SK-N-SH (cell line): ENCODE results near the gene CDHR3. TPM values are rescaled to one million over a fixed set of nuclear protein-coding genes. Genes with fewer than 3 reads are reported as not detected.

Experiments used
- CTCF ChIA-PET: fragments of 300-600, 350-600 bp; formaldehyde crosslinking; extraction: SDS; loops from one replicate; lab custom pipeline; 2021; lab: Yijun Ruan, JAX
- POLR2A ChIA-PET: fragments of 350-600 bp; sonication (Branson Sonifier 250); formaldehyde crosslinking; extraction: SDS; loops from one replicate; lab custom pipeline; 2020; ENCODE audit warnings: antibody characterized with exemption, inconsistent platforms; lab: Yijun Ruan, JAX
- DNase-seq: peaks from one replicate; pipeline ENCODE4 v3.0.0; 2012
- H2AFZ ChIP-seq: fragments of 200-600 bp; sonication (generic); 2 replicates; pipeline ENCODE4 v1.8.1; 2016; ENCODE audit warnings: antibody characterized with exemption, mild to moderate bottlenecking, low read depth
- H3F3A ChIP-seq: fragments of 200-600 bp; sonication (generic); replicated peaks from 2 replicates; pipeline ENCODE3; 2016; ENCODE audit warnings: antibody characterized with exemption, mild to moderate bottlenecking; ENCODE audit not compliant: insufficient read depth
- H3K27ac ChIP-seq, 2 experiments: fragments of 200-500 bp in 1 of 2; fragments of 200-600 bp in 1 of 2; sonication (Bioruptor generic) in 1 of 2; sonication (generic), shearing (Covaris generic) in 1 of 2; 2 replicates each; pipeline versions ENCODE4 v1.5.1 to v1.6.1; 2014 to 2016; ENCODE audit warnings: low read depth in 2 of 2, inconsistent platforms in 1 of 2, low read length in 1 of 2, mild to moderate bottlenecking in 1 of 2, mixed read lengths in 1 of 2
- H3K27me3 ChIP-seq: fragments of 200-600 bp; sonication (generic), shearing (Covaris generic); 2 replicates; pipeline ENCODE4 v1.6.1; 2016; ENCODE audit warnings: mixed run types; ENCODE audit not compliant: insufficient read depth
- H3K36me3 ChIP-seq, 2 experiments: fragments of 200-500 bp in 1 of 2; fragments of 200-600 bp in 1 of 2; sonication (Bioruptor generic) in 1 of 2; sonication (generic) in 1 of 2; replicated peaks in 1 of 2; 2 replicates each; pipeline versions ENCODE3 to v1.5.1; 2014 to 2016; ENCODE audit warnings: low read length in 1 of 2, mild to moderate bottlenecking in 1 of 2; ENCODE audit not compliant: insufficient read depth in 2 of 2, control insufficient read depth in 1 of 2
- H3K4me1 ChIP-seq, 2 experiments: fragments of 200-500 bp in 1 of 2; fragments of 200-600 bp in 1 of 2; sonication (Bioruptor generic) in 1 of 2; sonication (generic), shearing (Covaris generic) in 1 of 2; 2 replicates each; pipeline versions ENCODE4 v1.5.1 to v1.6.1; 2014 to 2016; ENCODE audit warnings: low read depth in 1 of 2, low read length in 1 of 2, mixed run types in 1 of 2; ENCODE audit not compliant: insufficient read depth in 2 of 2, control insufficient read depth in 1 of 2
- H3K4me2 ChIP-seq: fragments of 200-600 bp; sonication (generic), shearing (Covaris generic); 2 replicates; pipeline ENCODE4 v1.6.1; 2017; ENCODE audit warnings: mixed run types
- H3K4me3 ChIP-seq, 2 experiments: fragments of 200-500 bp in 1 of 2; fragments of 200-600 bp in 1 of 2; sonication (Bioruptor generic) in 1 of 2; sonication (generic), shearing (Covaris generic) in 1 of 2; 2 replicates each; pipeline versions ENCODE4 v1.5.1 to v1.8.1; 2014 to 2016; ENCODE audit warnings: low read depth in 2 of 2, inconsistent platforms in 1 of 2, low read length in 1 of 2, mild to moderate bottlenecking in 1 of 2, mixed read lengths in 1 of 2, moderate library complexity in 1 of 2
- H3K79me2 ChIP-seq: fragments of 200-600 bp; sonication (generic); 2 replicates; pipeline ENCODE4 v1.8.1; 2017; ENCODE audit warnings: mild to moderate bottlenecking; ENCODE audit not compliant: insufficient read depth
- H3K9ac ChIP-seq: fragments of 200-600 bp; sonication (generic); 2 replicates; pipeline ENCODE4 v1.6.1; 2017; ENCODE audit warnings: mixed run types
- H3K9me2 ChIP-seq: fragments of 200-600 bp; sonication (generic); 2 replicates; pipeline ENCODE4 v1.6.1; 2017; ENCODE audit warnings: mixed run types
- H3K9me3 ChIP-seq: fragments of 200-600 bp; sonication (generic); 2 replicates; pipeline ENCODE4 v1.6.1; 2017; ENCODE audit warnings: mixed run types, mild to moderate bottlenecking, moderate library complexity
- H4K20me1 ChIP-seq: fragments of 200-600 bp; sonication (generic); 2 replicates; pipeline ENCODE4 v1.6.1; 2017; ENCODE audit warnings: mild to moderate bottlenecking, mixed run types; ENCODE audit not compliant: insufficient read depth
- ELF1 ChIP-seq: IDR thresholded peaks from 2 replicates; pipeline ENCODE4 v1.4.0; 2012
- FOSL2 ChIP-seq: IDR thresholded peaks from 2 replicates; pipeline ENCODE4 v1.4.0; 2012; ENCODE audit warnings: low read depth, mild to moderate bottlenecking, moderate library complexity, borderline replicate concordance
- FOXM1 ChIP-seq: IDR thresholded peaks from 2 replicates; pipeline ENCODE4 v1.4.0; 2012; ENCODE audit warnings: low read depth, mild to moderate bottlenecking
- GABPA ChIP-seq: IDR thresholded peaks from 2 replicates; pipeline ENCODE4 v1.4.0; 2012; ENCODE audit warnings: low read depth, mild to moderate bottlenecking
- GATA2 ChIP-seq: sonication (generic); formaldehyde crosslinking; IDR thresholded peaks from 2 replicates; pipeline ENCODE4 v1.5.0; 2020; ENCODE audit warnings: mild to moderate bottlenecking, missing genetic modification reagents
- MEF2A ChIP-seq: IDR thresholded peaks from 2 replicates; pipeline ENCODE4 v1.4.0; 2012; ENCODE audit warnings: low read depth, borderline replicate concordance
- NFIC ChIP-seq: IDR thresholded peaks from 2 replicates; pipeline ENCODE4 v1.4.0; 2012; ENCODE audit warnings: borderline replicate concordance
- POLR2AphosphoS5 ChIP-seq: IDR thresholded peaks from 2 replicates; pipeline ENCODE4 v1.6.1; 2012; ENCODE audit warnings: low read depth, low read length
- RCOR1 ChIP-seq: fragments of 150-350 bp; IDR thresholded peaks from 2 replicates; pipeline ENCODE4 v1.6.1; 2017; ENCODE audit warnings: antibody characterized with exemption, low read length
- RFX5 ChIP-seq: IDR thresholded peaks from 2 replicates; pipeline ENCODE4 v1.6.1; 2012; ENCODE audit warnings: mild to moderate bottlenecking, improper control_type of control experiment, low read length
- SMC3 ChIP-seq: IDR thresholded peaks from 2 replicates; pipeline ENCODE4 v1.6.1; 2012; ENCODE audit warnings: low read depth, low read length, improper control_type of control experiment
- TAF1 ChIP-seq: IDR thresholded peaks from 2 replicates; pipeline ENCODE4 v1.6.1; 2012; ENCODE audit warnings: low read depth, mild to moderate bottlenecking, low read length, moderate library complexity, borderline replicate concordance
- TEAD4 ChIP-seq: IDR thresholded peaks from 2 replicates; pipeline ENCODE4 v1.4.0; 2012; ENCODE audit warnings: mild to moderate bottlenecking, borderline replicate concordance; ENCODE audit not compliant: insufficient read depth
- USF1 ChIP-seq: IDR thresholded peaks from 2 replicates; pipeline ENCODE4 v1.4.0; 2012; ENCODE audit warnings: low read depth, borderline replicate concordance
- WGBS: methylation state at CpG from one replicate; pipeline ENCODE4 v1.1.6; 2017; ENCODE audit warnings: low lambda C conversion rate; 5-methylcytosine and 5-hydroxymethylcytosine counted together
- polyA plus RNA-seq, 3 experiments: library from polyadenylated mRNA; depleted of rRNA; stranded (reverse); fragments of >200 nt; gene quantifications; 2 replicates each; pipeline ENCODE4 v1.2.3, GENCODE V29; 2012
- TF ChIP-seq, protein P1 (sequence below): IDR thresholded peaks from 2 replicates; pipeline ENCODE4; 2012
- TF ChIP-seq, protein P2 (sequence below): IDR thresholded peaks from 2 replicates; pipeline ENCODE4 v1.4.0; 2012; ENCODE audit warnings: low read depth, borderline replicate concordance

CDHR3 gene
- polyA plus RNA-seq, 1 of the 3 experiments (the other 2 are of a cell fraction) = 7.5 TPM

DNA sequence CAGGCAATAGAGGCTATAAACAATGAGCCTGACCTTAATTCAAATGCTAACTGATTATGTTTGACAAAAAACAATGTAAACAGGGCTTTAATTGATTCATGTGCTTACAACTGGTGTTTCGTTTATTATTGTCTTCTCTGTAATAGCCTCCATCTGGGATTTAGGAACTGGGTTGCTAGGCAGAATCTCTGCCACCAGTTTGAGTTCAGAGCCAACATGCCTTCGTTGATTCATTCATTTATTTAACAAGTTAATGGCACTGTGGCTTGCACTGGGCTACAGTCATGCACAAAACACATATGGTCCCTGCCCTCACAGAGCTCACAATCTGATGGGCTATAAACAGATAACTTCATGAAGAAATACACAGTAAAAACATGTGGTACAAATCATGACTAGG is 19.6 kb upstream of the CDHR3 start:
- 75% methylated on average over 2 of the region's 2 CpGs for WGBS
- POLR2A ChIA-PET = interaction anchor here (0.7 kb wide), 1 partner anchor 66 kb away, joined by 3 read pairs; no protein-coding TSS in a partner anchor

DNA sequence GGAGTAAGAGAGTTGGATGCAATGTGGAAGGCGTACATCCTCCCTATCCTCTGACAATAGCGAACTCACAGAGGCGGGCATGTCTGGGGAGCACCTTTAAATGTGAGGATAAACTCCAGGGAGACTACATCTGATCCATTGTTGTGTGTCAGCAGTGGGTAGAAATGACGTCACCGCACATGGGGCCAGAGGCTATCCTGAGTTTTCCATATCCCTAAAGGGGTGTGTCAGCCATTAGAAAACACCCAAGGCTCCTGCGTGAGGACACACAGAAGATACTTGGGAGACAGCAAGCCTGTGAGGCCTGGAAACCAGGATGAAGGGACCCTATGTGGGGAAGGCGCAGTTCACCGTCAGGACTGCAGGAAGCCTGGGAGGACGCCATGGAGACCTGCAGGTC is 17.2 kb upstream of the CDHR3 start:
- 89% methylated on average over 9 of the region's 9 CpGs for WGBS
- Histone ChIP-seq H3K79me2 (no peaks in the 10 kb centered on the region), H3K4me3 (no peak overlapping the region), H3F3A (no peaks in the 10 kb centered on the region)
- TF ChIP-seq NFIC = no peak
- TF ChIP-seq, all 33 proteins: peak for 0
- Histone ChIP-seq H2AFZ (no peak overlapping the region), H3K9ac (no peak overlapping the region), H3K27me3 (no peaks in the 10 kb centered on the region), H4K20me1 (no peaks in the 10 kb centered on the region), H3K36me3 (no peaks in the 10 kb centered on the region), H3K27ac (no peak overlapping the region), H3K4me2 (no peak overlapping the region), H3K9me2 (no peaks in the 10 kb centered on the region), H3K4me1 (peaks cover 0 to 12% of the 10 kb centered on the region in 2 experiments; a peak in 2 of 4 replicates), H3K9me3 (no peaks in the 10 kb centered on the region)
- ChIA-PET CTCF (interaction anchor here (0.8 kb wide), 1 partner anchor 9 kb away, joined by 3 read pairs; no protein-coding TSS in a partner anchor), POLR2A (no interaction called here)
- no peak for DNase-seq

More for the DNA sequence above, 19.6 kb upstream of the CDHR3 start:
- Histone ChIP-seq H3K36me3 (no peaks in the 10 kb centered on the region), H3K4me1 (peaks cover 0 to 24% of the 10 kb centered on the region in 2 experiments; a peak in 2 of 4 replicates), H3K27me3 (no peaks in the 10 kb centered on the region), H3K9me3 (no peaks in the 10 kb centered on the region), H3F3A (no peaks in the 10 kb centered on the region), H3K27ac (no peak overlapping the region), H3K9me2 (no peaks in the 10 kb centered on the region), H4K20me1 (no peaks in the 10 kb centered on the region), H3K4me3 (no peak overlapping the region), H3K4me2 (no peak overlapping the region), H3K9ac (no peak overlapping the region), H3K79me2 (no peaks in the 10 kb centered on the region), H2AFZ (no peak overlapping the region)
- TF ChIP-seq RFX5 (peak; percentile 92), FOXM1 (no peak)
- CTCF ChIA-PET = interaction anchor here (1.0 to 1.7 kb wide), 4 partner anchors 9 to 210 kb away, joined by 3 to 7 read pairs (median 5); no protein-coding TSS in a partner anchor
- no peak for DNase-seq

- ChIA-PET CTCF (interaction anchor here (1.0 to 2.2 kb wide), 7 partner anchors 15 to 191 kb away, joined by 3 to 9 read pairs (median 4); no protein-coding TSS in a partner anchor), POLR2A (no interaction called here)
Observed at GRCh38 chr7:105951597-105951996, 11.5 kb upstream of the CDHR3 start.

More at GRCh38 chr7:105951597-105951996, 11.5 kb upstream of the CDHR3 start:
- 51% methylated on average over 2 of the region's 2 CpGs for WGBS
- Histone ChIP-seq H3K36me3 (peaks cover 0 to 4% of the 10 kb centered on the region in 2 experiments), H3F3A (no peaks in the 10 kb centered on the region), H4K20me1 (no peaks in the 10 kb centered on the region), H3K4me1 (peaks cover 0 to 8% of the 10 kb centered on the region in 2 experiments; a peak in 1 of 4 replicates), H3K27me3 (no peaks in the 10 kb centered on the region), H2AFZ (no peak overlapping the region), H3K79me2 (no peaks in the 10 kb centered on the region), H3K4me2 (no peak overlapping the region), H3K4me3 (no peak overlapping the region), H3K9me2 (no peaks in the 10 kb centered on the region), H3K9ac (no peak overlapping the region), H3K27ac (no peak overlapping the region), H3K9me3 (peaks cover 21% of the 10 kb centered on the region)
- DNase-seq = no peak
- no peak for TF ChIP-seq SMC3
- TF ChIP-seq NFIC = no peak
- no peak for TF ChIP-seq FOSL2
- TF ChIP-seq MEF2A = no peak
- no peak for TF ChIP-seq USF1
- TF ChIP-seq ELF1 = no peak
- no peak for TF ChIP-seq RCOR1
- no peak for TF ChIP-seq TEAD4
- TF ChIP-seq POLR2AphosphoS5 = no peak
- no peak for TF ChIP-seq GATA2
- TF ChIP-seq, protein P1, sequence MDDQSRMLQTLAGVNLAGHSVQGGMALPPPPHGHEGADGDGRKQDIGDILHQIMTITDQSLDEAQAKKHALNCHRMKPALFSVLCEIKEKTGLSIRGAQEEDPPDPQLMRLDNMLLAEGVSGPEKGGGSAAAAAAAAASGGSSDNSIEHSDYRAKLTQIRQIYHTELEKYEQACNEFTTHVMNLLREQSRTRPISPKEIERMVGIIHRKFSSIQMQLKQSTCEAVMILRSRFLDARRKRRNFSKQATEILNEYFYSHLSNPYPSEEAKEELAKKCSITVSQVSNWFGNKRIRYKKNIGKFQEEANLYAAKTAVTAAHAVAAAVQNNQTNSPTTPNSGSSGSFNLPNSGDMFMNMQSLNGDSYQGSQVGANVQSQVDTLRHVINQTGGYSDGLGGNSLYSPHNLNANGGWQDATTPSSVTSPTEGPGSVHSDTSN = no peak
- no peak for TF ChIP-seq TAF1
- no peak for TF ChIP-seq GABPA
- TF ChIP-seq, protein P2, sequence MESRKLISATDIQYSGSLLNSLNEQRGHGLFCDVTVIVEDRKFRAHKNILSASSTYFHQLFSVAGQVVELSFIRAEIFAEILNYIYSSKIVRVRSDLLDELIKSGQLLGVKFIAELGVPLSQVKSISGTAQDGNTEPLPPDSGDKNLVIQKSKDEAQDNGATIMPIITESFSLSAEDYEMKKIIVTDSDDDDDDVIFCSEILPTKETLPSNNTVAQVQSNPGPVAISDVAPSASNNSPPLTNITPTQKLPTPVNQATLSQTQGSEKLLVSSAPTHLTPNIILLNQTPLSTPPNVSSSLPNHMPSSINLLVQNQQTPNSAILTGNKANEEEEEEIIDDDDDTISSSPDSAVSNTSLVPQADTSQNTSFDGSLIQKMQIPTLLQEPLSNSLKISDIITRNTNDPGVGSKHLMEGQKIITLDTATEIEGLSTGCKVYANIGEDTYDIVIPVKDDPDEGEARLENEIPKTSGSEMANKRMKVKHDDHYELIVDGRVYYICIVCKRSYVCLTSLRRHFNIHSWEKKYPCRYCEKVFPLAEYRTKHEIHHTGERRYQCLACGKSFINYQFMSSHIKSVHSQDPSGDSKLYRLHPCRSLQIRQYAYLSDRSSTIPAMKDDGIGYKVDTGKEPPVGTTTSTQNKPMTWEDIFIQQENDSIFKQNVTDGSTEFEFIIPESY = no peak
- TF ChIP-seq FOXM1 = no peak
